NCI-H345 (cell line): Measurements from ENCODE around the gene SLC29A1.
"Not testable (repeated sequence)": the region's sequence is repeated elsewhere in the genome, so short reads cannot be mapped to it uniquely, and the experiment has no call there.

ENCODE experiments used
- DNase-seq: peaks from one replicate; lab custom pipeline; 2025; lab: John Stamatoyannopoulos, UW

The SLC29A1 gene

GRCh38 chr6:44194326-44194725, 29.1 kb upstream of the SLC29A1 start:
- no peak for DNase-seq

DNA sequence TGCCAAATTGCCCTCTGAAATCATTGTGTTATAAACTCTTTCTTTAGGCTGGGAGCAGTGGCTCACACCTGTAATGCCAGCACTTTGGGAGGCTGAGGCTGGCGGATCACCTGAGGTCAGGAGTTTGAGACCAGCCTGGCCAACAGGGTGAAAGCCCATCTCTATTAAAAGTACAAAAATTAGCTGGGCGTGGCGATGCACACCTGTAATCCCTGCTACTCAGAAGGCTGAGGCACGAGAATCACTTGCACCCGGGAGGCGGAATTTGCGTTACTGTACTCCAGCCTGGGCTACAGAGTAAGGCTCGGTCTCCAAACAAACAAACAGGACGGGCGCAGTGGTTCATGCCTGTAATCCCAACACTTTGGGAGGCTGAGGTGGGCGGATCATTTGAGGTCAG, 27.0 kb upstream of the SLC29A1 start:
- DNase-seq = not testable (repeated sequence)

DNA sequence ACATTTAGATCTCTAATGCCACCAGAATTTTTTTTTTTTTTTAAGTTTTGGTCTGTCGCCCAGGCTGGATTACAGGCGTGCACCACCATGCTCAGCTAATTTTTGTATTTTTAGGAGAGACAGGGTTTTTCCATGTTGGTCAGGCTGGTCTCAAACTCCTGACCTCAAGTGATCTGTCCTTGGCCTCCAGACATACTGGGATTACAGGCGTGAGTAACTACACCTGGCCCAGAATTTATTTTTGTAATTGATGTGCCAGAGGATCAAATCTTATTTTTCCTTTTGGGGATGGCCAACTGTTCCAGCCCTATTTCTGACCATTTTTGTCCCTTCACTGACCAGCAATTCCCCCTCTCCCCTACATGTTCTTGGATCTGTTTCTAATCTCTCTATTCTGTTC, 24.7 kb upstream of the SLC29A1 start:
- DNase-seq = no peak

DNA sequence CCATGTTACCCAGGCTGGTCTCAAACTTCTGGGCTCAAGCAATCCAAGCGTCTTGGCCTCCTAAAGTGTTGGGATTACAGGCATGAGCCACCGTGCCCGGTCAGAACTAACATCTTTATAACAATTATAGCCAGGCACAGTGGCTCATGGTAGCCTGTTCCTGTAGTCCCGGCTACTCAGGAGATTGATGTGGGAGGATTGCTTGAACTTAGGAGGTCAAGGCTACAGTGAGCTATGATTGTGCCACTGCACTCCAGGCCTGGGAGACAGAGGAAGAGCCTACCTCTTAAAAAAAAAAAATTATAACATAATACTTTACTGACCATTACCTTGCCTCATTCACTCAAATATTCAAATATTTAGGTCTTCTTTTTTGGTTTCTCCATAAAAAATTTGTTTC, 23.5 kb upstream of the SLC29A1 start:
- no peak for DNase-seq

DNA sequence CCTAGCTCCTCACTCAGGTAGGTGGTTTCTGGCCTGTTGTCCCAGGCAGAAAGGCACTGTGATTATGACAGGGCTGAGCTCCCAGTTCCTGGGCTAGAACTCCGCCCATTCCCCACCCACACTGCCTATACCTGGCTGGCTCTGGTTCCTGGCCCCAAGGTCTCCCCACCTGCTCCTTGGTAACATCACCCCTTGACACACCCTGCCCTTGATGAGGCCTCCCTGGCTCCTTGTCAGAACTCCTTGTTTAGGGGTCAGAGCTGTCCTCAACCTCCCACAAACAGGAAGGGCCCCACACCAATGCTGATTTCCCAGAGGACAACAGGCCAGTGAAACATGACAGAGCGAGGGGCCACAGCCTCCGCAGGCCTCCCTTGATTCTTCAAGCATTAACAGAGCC, 22.2 kb upstream of the SLC29A1 start:
- no peak for DNase-seq

DNA sequence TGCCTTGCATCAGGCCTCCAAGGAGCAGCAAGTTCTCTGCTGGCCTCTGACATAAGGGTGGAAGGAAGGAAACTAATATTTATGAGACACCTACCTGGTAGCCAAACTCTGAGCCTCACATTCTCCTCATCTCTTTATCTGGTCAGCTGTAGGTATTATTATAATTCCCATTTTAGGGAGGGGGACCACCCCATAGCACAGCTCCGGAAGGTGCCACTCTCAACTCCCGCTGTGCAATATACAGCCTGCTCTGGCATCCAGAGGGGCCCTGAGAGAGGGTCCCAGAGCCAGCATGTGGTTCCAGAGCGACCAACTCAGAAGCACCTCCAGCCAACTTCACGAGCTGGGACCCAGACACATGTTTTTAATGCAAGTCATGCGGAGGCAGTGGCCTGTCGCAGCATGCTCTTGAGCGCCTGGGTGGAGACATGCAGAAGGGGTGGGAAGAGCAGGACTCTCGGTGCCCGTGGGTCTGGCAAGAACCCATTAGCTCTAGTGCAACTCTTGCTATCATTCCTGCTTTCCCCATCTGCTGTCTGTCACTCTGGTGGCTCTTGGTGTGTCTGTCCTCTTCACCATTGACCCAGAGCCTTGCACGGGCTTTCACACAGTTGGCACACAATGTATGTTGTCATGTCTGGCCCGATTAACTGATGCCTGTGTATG, 21.6 kb upstream of the SLC29A1 start:
- DNase-seq = no peak

GRCh38 chr6:44202332-44202971, 20.9 kb upstream of the SLC29A1 start:
- DNase-seq = no peak

- no peak for DNase-seq
Measured at GRCh38 chr6:44202972-44203750, 20.2 kb upstream of the SLC29A1 start.

DNA sequence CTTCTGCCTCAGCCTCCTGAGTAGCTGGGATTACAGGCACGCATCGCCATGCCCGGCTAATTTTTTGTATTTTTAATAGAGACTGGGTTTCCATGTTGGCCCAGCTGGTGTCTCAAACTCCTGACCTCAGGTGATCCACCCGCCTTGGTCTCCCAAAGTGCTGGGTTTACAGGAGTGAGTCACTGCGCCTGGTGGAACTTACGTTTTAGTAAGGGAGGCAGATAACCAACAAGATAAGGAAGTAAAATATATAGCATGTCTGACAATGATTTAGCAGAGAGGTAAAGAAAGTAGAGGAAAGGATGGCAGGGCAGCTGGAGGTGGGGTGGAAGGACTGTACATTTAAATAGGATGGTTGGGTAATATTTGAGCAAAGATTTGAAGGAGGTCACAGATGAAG, 19.4 kb upstream of the SLC29A1 start:
- DNase-seq = no peak

GRCh38 chr6:44207966-44208365, 15.4 kb upstream of the SLC29A1 start:
- DNase-seq = no peak

GRCh38 chr6:44211284-44211683, 12.1 kb upstream of the SLC29A1 start:
- DNase-seq = no peak

GRCh38 chr6:44214307-44214706, 9.1 kb upstream of the SLC29A1 start:
- no peak for DNase-seq

- no peak for DNase-seq
Measured at GRCh38 chr6:44216677-44217331, 6.6 kb upstream of the SLC29A1 start, which contains the start of gene MYMX. Gene MYMX, plus strand, starts transcription at chr6:44216926. Its CDS starts 546 bp downstream, at chr6:44217472.

GRCh38 chr6:44217332-44218143, 5.9 kb upstream of the SLC29A1 start:
- DNase-seq = no peak

DNA sequence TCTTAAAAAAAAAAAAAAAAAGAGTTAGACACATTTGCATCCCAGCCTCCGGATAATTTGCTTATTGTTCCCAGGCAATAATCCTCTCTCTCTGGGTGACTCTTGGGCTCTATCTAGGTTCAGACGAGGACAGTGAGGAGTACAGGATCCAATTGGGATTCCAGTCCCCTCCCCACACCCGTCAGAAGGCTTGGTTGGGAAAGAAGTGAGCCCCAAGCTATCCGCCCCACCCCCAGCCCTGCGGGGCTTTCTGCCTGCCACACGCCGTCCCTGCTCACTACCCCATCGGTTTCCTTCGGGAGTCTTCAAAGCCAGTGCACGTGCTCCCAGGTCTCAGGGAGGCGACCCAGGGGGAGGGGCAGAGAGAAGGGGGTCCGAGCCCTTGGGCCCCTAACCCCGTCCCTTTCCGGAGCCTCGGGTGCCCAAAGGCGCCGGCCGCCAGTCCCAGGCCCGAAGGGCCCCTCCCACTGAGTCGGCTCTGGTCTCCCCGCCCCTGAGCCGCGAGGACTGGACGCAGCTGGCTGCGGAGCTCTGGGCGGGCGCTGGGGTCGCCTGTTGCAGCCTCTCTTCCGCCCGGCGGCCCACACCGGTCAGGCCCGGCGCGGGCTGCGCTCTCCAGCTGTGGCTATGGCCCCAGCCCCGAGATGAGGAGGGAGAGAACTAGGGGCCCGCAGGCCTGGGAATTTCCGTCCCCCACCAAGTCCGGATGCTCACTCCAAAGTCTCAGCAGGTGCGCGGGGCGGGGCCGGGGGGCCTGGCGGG, 4.2 kb upstream of the SLC29A1 start:
- DNase-seq = peak; percentile 48

GRCh38 chr6:44219815-44220784, 3.3 kb upstream of the SLC29A1 start:
- DNase-seq = no peak

- DNase-seq = no peak
Measured at GRCh38 chr6:44220913-44221290, 2.5 kb upstream of the SLC29A1 start.

GRCh38 chr6:44221291-44221960, 2.0 kb upstream of the SLC29A1 start:
- DNase-seq = peak; percentile 78

- no peak for DNase-seq
Measured at GRCh38 chr6:44221961-44222335, 1.4 kb upstream of the SLC29A1 start.
